Activated T-helper 2 cell treated with anti-CD3 and anti-CD28 coated beads, Interferon-gamma antibody, Interleukin-2, Interleukin-4, amounts not matched to agents 10 μg/mL and 5 μg/mL and 100 μg/mL, durations not matched to agents 14 hours and 24 hours and 36 hours (primary cell): ENCODE measurements around the gene SGMS1. TPM values are rescaled to one million over a fixed set of nuclear protein-coding genes. Genes with fewer than 3 reads are reported as not detected.

ENCODE experiments used
- DNase-seq: peaks from one replicate; pipeline ENCODE4 v3.0.0; 2021; ENCODE audit warnings: low spot score
- H3K27ac Mint-ChIP-seq: one replicate; pipeline ENCODE4 v1.8.0; 2021; ENCODE audit warnings: mixed read lengths
- H3K27me3 Mint-ChIP-seq: one replicate; pipeline ENCODE4 v1.8.0; 2021; ENCODE audit warnings: low read depth, mixed read lengths
- H3K36me3 Mint-ChIP-seq: one replicate; pipeline ENCODE4 v1.8.0; 2021; ENCODE audit warnings: low read depth, mixed read lengths
- H3K4me1 Mint-ChIP-seq: one replicate; pipeline ENCODE4 v1.8.0; 2021; ENCODE audit warnings: low read depth, mixed read lengths
- H3K4me3 Mint-ChIP-seq: one replicate; pipeline ENCODE4 v1.8.0; 2021; ENCODE audit warnings: low read depth, mild to moderate bottlenecking, moderate library complexity, mixed read lengths
- H3K9me3 Mint-ChIP-seq: one replicate; pipeline ENCODE4 v1.8.0; 2021; ENCODE audit warnings: mixed read lengths
- intact Hi-C: fragments of 100-400 bp; cut with micrococcal nuclease; formaldehyde crosslinking; loops from one replicate; pipeline ENCODE4 v1.15.1; 2023
- total RNA-seq: library from RNA; stranded (reverse); gene quantifications from 2 replicates; pipeline ENCODE4 v1.2.3, GENCODE V29; 2022

Gene SGMS1
- total RNA-seq, 1 donor from 2014 or later = 10.7 TPM

DNA sequence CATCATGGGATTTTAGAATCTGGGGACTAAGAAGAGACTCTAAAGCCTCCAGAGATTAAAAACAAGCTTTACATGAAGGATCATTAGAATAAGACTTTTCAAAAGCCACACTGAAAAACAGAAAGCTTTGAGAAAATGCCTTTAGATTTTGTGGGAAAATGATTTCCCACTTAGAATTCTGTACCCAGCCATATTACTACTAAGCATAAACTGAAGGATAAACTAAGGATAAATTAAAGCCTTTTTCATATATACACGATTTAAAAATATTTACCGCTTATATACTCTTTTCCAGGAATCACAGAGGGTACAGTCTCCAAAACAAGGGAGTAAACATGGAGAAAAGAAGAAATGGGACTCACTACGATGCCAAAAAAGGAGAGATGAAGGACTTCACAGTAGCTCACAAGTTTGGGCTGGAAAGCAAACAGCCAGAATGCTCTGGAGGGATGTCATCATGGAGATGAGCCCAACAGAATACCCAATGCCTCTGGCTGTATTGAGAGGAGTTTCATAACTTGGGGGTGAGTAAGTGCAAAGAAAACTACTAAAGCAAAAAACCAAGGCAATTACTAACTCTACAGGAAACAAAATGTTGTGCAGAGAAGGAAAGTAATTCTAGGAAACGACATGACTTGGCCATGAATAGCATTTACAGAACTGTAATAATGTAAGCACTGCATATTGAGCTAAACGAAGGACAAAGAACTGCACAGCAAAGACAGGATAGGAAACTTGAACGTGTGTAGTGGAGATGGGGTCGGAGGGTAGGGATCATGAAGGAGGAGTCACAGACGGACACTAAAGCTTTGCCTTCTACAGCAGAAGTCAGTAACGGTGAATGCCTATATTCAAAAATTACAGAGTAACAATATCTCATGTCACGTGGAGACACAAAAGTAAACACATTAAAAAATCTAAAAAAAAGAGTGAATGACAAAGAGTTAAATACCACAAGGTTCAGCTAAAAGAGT, 311.0 kb downstream of the SGMS1 start:
- H3K27ac Mint-ChIP-seq = no peak overlapping the region
- H3K4me1 Mint-ChIP-seq = peaks cover 20% of the 10 kb centered on the region
- H3K36me3 Mint-ChIP-seq = peaks cover 34% of the 10 kb centered on the region
- H3K27me3 Mint-ChIP-seq = no peaks in the 10 kb centered on the region
- intact Hi-C loops = no loop called here
- no peak for DNase-seq
- H3K4me3 Mint-ChIP-seq = no peak overlapping the region
- H3K9me3 Mint-ChIP-seq = peaks cover 3% of the 10 kb centered on the region

DNA sequence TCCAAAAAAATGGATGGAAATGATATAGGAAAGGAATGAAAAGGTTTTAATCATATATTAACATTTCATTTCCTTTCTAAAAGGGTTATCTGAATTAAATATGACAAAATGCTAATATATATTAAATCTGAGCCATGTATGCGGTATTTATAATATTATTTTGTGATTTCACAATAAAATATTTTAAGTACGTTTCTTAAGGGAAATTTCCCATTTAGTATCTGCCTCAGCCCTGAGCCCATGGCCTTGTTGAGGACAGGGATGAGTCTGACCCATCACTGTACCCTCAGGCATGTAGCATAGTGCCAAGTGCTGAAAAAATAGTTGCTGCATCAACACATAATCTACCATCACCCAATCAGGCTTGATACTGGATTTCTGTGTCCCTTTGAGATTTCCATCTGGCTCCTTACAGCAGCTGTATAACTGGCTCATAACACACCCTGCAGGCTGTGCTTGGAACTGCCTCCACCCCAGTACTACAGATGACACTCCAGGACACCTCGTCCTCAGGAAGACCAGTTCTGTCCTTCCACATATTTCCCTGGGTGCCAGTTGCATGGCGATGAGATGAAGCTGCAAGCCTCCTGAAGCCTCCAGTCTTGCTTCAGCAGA, 313.1 kb downstream of the SGMS1 start:
- no peak overlapping the region for H3K27ac Mint-ChIP-seq

GRCh38 chr10:50309342-50309741, 314.4 kb downstream of the SGMS1 start:
- intact Hi-C loops = no loop called here
- Mint-ChIP-seq H3K4me1 (peaks cover 6% of the 10 kb centered on the region), H3K9me3 (peaks cover 3% of the 10 kb centered on the region), H3K4me3 (no peak overlapping the region), H3K27ac (no peak overlapping the region), H3K36me3 (peaks cover 39% of the 10 kb centered on the region), H3K27me3 (no peaks in the 10 kb centered on the region)
- DNase-seq = no peak

More for the DNA sequence above, 313.1 kb downstream of the SGMS1 start:
- no peaks in the 10 kb centered on the region for H3K27me3 Mint-ChIP-seq
- intact Hi-C loops = no loop called here
- peaks cover 3% of the 10 kb centered on the region for H3K9me3 Mint-ChIP-seq
- peaks cover 15% of the 10 kb centered on the region for H3K4me1 Mint-ChIP-seq
- no peak for DNase-seq
- no peak overlapping the region for H3K4me3 Mint-ChIP-seq
- H3K36me3 Mint-ChIP-seq = peaks cover 44% of the 10 kb centered on the region

DNA sequence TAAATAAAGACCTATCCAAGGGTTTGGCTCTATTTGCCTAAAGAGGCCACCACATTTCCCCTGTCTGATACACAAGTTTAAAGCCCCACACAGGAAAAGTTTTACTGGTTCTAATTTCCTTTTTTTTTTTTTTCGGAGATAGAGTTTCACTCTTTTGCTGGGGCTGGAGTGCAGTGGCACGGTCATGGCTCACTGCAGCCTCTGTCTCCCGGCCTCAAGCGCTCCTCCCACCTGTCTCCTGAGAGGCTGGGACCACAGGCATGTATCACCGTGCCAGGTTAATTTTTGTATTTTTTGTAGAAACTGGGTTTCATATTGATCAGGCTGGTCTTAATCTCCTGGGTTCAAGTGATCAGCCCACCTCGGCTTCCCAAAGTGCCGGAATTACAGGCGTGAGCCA, 319.1 kb downstream of the SGMS1 start:
- Mint-ChIP-seq H3K27me3 (no peaks in the 10 kb centered on the region), H3K27ac (no peak overlapping the region), H3K36me3 (peaks cover 14% of the 10 kb centered on the region), H3K9me3 (no peaks in the 10 kb centered on the region), H3K4me1 (no peaks in the 10 kb centered on the region), H3K4me3 (no peak overlapping the region)
- DNase-seq = no peak
- intact Hi-C loops = no loop called here

GRCh38 chr10:50299948-50300669, 323.6 kb downstream of the SGMS1 start:
- Mint-ChIP-seq H3K9me3 (peaks cover 5% of the 10 kb centered on the region), H3K36me3 (no peaks in the 10 kb centered on the region), H3K27me3 (peaks cover 3% of the 10 kb centered on the region), H3K4me1 (peaks cover 3% of the 10 kb centered on the region), H3K27ac (no peak overlapping the region), H3K4me3 (no peak overlapping the region)
- intact Hi-C loops = no loop called here
- DNase-seq = no peak

DNA sequence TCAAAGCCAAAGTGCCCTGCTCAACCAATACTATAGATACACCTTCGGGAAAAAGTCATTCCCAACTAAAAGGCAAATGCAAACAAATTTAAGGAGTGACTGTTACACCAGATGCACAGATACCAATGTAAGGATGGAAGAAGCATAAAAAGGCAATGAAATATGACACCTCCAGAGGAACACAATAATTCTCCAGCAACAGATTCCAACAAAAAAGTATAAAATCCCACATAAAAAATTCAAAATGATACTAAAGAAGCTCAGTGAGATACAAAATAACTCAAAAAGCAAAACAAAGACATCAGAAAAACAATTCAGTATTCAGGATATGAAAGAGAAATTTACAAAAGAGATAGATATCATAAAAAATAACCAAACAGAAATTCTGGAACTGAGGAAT, 328.4 kb downstream of the SGMS1 start:
- Mint-ChIP-seq H3K27ac (no peak overlapping the region), H3K36me3 (no peaks in the 10 kb centered on the region)
- no peak for DNase-seq

DNA sequence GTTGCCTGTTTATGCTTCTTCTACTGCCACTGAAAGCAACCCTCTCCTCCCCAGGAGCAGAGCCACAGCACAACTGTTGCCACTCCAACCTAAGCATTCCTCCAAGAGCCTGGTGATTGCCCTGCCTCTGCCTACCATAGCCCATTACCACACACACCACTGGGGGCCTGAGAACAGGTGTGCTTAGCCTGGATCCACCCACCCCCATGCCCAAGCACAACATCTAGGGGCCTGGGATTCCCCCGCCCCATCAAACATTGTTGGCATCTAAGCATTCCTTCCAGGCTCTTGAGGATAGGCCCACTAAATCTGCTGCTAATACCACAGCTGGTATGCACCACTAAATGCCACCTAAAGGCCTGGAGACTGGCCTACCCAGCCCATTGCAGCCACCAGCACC, 329.2 kb downstream of the SGMS1 start:
- peaks cover 5% of the 10 kb centered on the region for H3K9me3 Mint-ChIP-seq
- intact Hi-C loops = no loop called here
- H3K27me3 Mint-ChIP-seq = peaks cover 5% of the 10 kb centered on the region
- no peak for DNase-seq
- H3K4me1 Mint-ChIP-seq = peaks cover 3% of the 10 kb centered on the region
- no peak overlapping the region for H3K27ac Mint-ChIP-seq
- H3K36me3 Mint-ChIP-seq = no peaks in the 10 kb centered on the region
- H3K4me3 Mint-ChIP-seq = no peak overlapping the region

More for the DNA sequence above, 328.4 kb downstream of the SGMS1 start:
- Mint-ChIP-seq H3K4me1 (peaks cover 3% of the 10 kb centered on the region), H3K27me3 (peaks cover 3% of the 10 kb centered on the region), H3K4me3 (no peak overlapping the region), H3K9me3 (peaks cover 5% of the 10 kb centered on the region)
- intact Hi-C loops = no loop called here

- Mint-ChIP-seq H3K27ac (no peak overlapping the region), H3K9me3 (peaks cover 5% of the 10 kb centered on the region), H3K27me3 (peaks cover 9% of the 10 kb centered on the region), H3K4me1 (peaks cover 3% of the 10 kb centered on the region), H3K36me3 (no peaks in the 10 kb centered on the region), H3K4me3 (no peak overlapping the region)
- no peak for DNase-seq
- intact Hi-C loops = no loop called here
These were observed 330.0 kb downstream of the SGMS1 start for GRCh38 chr10:50293513-50294313.

DNA sequence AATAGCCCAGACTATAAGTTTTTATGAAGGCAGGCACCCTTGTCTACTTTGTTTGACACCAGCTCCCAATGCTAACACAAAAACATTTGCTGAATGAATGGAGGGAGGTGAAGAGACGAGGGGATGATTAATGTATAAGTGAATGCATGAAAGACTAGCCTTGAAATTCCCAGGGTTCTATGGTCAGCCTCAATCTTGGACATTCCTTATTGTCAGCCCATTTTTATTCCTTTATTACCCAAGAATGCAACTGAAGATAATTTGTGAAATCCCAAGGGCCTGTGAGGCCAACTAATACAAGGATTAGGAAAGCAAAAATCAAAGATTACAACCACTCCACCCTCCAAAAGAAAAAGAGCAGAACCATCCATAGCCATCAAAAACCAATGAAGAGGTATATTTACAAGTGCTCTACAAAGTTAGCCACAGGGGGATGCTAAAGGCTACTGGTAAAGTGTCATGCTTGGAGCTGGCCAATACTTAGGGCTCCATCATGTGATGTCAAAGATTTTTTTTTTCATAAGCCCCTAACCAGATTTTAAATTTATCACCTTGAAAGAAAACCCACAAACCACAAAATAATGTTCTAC, 332.4 kb downstream of the SGMS1 start:
- H3K4me1 Mint-ChIP-seq = peaks cover 3% of the 10 kb centered on the region
- H3K27me3 Mint-ChIP-seq = peaks cover 20% of the 10 kb centered on the region
- DNase-seq = no peak
- no peaks in the 10 kb centered on the region for H3K9me3 Mint-ChIP-seq
- H3K36me3 Mint-ChIP-seq = no peaks in the 10 kb centered on the region
- intact Hi-C loops = no loop called here
- H3K27ac Mint-ChIP-seq = no peak overlapping the region
- H3K4me3 Mint-ChIP-seq = no peak overlapping the region

GRCh38 chr10:50289196-50289595, 334.6 kb downstream of the SGMS1 start:
- Mint-ChIP-seq H3K36me3 (no peaks in the 10 kb centered on the region), H3K4me1 (no peaks in the 10 kb centered on the region), H3K9me3 (no peaks in the 10 kb centered on the region), H3K27ac (no peak overlapping the region), H3K27me3 (peaks cover 24% of the 10 kb centered on the region), H3K4me3 (no peak overlapping the region)
- intact Hi-C loops = no loop called here
- no peak for DNase-seq

- Mint-ChIP-seq H3K4me1 (no peaks in the 10 kb centered on the region), H3K27ac (no peak overlapping the region), H3K36me3 (no peaks in the 10 kb centered on the region), H3K4me3 (no peak overlapping the region), H3K9me3 (no peaks in the 10 kb centered on the region), H3K27me3 (peaks cover 39% of the 10 kb centered on the region)
- intact Hi-C loops = no loop called here
- no peak for DNase-seq
These were observed 336.6 kb downstream of the SGMS1 start for GRCh38 chr10:50286996-50287803.
